GM12892 (cell line): Measurements from ENCODE around the gene DOCK8.

Source experiments
- POLR2A ChIP-seq: IDR thresholded peaks from 2 replicates; pipeline ENCODE4 v1.6.1; 2011; ENCODE audit warnings: low read depth, low read length, control low read depth
- POLR2AphosphoS5 ChIP-seq: IDR thresholded peaks from 2 replicates; pipeline ENCODE4 v1.6.1; 2011; ENCODE audit warnings: low read depth, low read length, control low read depth
- TAF1 ChIP-seq: IDR thresholded peaks from 2 replicates; pipeline ENCODE4 v1.6.1; 2011; ENCODE audit warnings: low read depth, mild to moderate bottlenecking, control low read depth, low read length, borderline replicate concordance

GRCh38 chr9:458590-458989, 243.9 kb downstream of the DOCK8 start:
- TF ChIP-seq POLR2AphosphoS5 (no peak), POLR2A (no peak), TAF1 (no peak)
